Activated CD8-positive, alpha-beta T cell treated with anti-CD3 and anti-CD28 coated beads for 36 hours (primary cell): ENCODE results near the gene EDN2. TPM values are rescaled to one million over a fixed set of nuclear protein-coding genes. Genes with fewer than 3 reads are reported as not detected.

Source experiments
- ATAC-seq: fragments of 200-7000 bp; cut with Tn5 transposase; one replicate; pipeline ENCODE4 v1.10.0; 2021; ENCODE audit warnings: mild to moderate bottlenecking, moderate library complexity
- CTCF ChIA-PET: fragments of 350-600 bp; sonication (Branson Sonifier 250); formaldehyde crosslinking; loops from one replicate; lab custom pipeline; 2021; ENCODE audit warnings: antibody characterized with exemption; lab: Charles Lee
- POLR2A ChIA-PET: fragments of 350-600 bp; sonication (Branson Sonifier 250); formaldehyde crosslinking; loops from one replicate; lab custom pipeline; 2021; ENCODE audit warnings: antibody characterized with exemption; lab: Charles Lee
- DNase-seq: peaks from one replicate; pipeline ENCODE4 v3.0.0-alpha.2; 2020
- H3K27ac Mint-ChIP-seq: one replicate; pipeline ENCODE4 v1.8.0; 2021; ENCODE audit warnings: mild to moderate bottlenecking, mixed read lengths
- H3K27me3 Mint-ChIP-seq: one replicate; pipeline ENCODE4 v1.8.0; 2021; ENCODE audit warnings: mixed read lengths
- H3K36me3 Mint-ChIP-seq: one replicate; pipeline ENCODE4 v1.8.0; 2021; ENCODE audit warnings: low read depth, mixed read lengths
- H3K4me1 Mint-ChIP-seq: one replicate; pipeline ENCODE4 v1.8.0; 2021; ENCODE audit warnings: low read depth, mixed read lengths
- H3K4me3 Mint-ChIP-seq: one replicate; pipeline ENCODE4 v1.8.0; 2021; ENCODE audit warnings: mild to moderate bottlenecking, moderate library complexity, mixed read lengths
- H3K9me3 Mint-ChIP-seq: one replicate; pipeline ENCODE4 v1.8.0; 2021; ENCODE audit warnings: mixed read lengths
- intact Hi-C: fragments of 100-400 bp; cut with micrococcal nuclease; formaldehyde crosslinking; loops from one replicate; pipeline ENCODE4 v1.10.0; 2022
- total RNA-seq, 2 experiments: library from RNA; stranded (reverse); gene quantifications; one replicate each; pipeline ENCODE4 v1.2.3, GENCODE V29; 2021
- TF ChIP-seq, protein P1 (sequence below): fragments of 200-600 bp; IDR thresholded peaks from one replicate; pipeline ENCODE4 v1.8.0; 2022; ENCODE audit warnings: antibody characterized with exemption, mild to moderate bottlenecking

Gene EDN2
- total RNA-seq, 2 experiments from 2014 or later, result not detected

- TF ChIP-seq, protein P1, sequence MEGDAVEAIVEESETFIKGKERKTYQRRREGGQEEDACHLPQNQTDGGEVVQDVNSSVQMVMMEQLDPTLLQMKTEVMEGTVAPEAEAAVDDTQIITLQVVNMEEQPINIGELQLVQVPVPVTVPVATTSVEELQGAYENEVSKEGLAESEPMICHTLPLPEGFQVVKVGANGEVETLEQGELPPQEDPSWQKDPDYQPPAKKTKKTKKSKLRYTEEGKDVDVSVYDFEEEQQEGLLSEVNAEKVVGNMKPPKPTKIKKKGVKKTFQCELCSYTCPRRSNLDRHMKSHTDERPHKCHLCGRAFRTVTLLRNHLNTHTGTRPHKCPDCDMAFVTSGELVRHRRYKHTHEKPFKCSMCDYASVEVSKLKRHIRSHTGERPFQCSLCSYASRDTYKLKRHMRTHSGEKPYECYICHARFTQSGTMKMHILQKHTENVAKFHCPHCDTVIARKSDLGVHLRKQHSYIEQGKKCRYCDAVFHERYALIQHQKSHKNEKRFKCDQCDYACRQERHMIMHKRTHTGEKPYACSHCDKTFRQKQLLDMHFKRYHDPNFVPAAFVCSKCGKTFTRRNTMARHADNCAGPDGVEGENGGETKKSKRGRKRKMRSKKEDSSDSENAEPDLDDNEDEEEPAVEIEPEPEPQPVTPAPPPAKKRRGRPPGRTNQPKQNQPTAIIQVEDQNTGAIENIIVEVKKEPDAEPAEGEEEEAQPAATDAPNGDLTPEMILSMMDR, result no peak
- Mint-ChIP-seq H3K4me3 (no peak overlapping the region), H3K27ac (no peak overlapping the region), H3K27me3 (peaks cover 14% of the 10 kb centered on the region), H3K36me3 (no peaks in the 10 kb centered on the region), H3K4me1 (no peaks in the 10 kb centered on the region), H3K9me3 (no peaks in the 10 kb centered on the region)
- intact Hi-C loops, result no loop called here
- DNase-seq (no peak), ATAC-seq (no peak)
- POLR2A ChIA-PET, result no interaction called here
- CTCF ChIA-PET, result no interaction called here
These were observed 45.8 kb downstream of the EDN2 start for GRCh38 chr1:41438711-41439110.

- intact Hi-C loops, result no loop called here
- Mint-ChIP-seq H3K27ac (no peak overlapping the region), H3K4me3 (no peak overlapping the region), H3K27me3 (peaks cover 19% of the 10 kb centered on the region), H3K9me3 (no peaks in the 10 kb centered on the region), H3K4me1 (no peaks in the 10 kb centered on the region), H3K36me3 (no peaks in the 10 kb centered on the region)
- TF ChIP-seq, protein P1, result no peak
- DNase-seq (no peak), ATAC-seq (no peak)
- ChIA-PET CTCF (interaction anchor here (1.3 kb wide), 1 partner anchor 54 kb away, joined by 3 read pairs; no protein-coding TSS in a partner anchor), POLR2A (no interaction called here)
These were observed 47.5 kb downstream of the EDN2 start for GRCh38 chr1:41437011-41437355.

GRCh38 chr1:41436281-41437010 is 48.0 kb downstream of the EDN2 start:
- Mint-ChIP-seq H3K27me3 (peaks cover 19% of the 10 kb centered on the region), H3K36me3 (no peaks in the 10 kb centered on the region), H3K9me3 (no peaks in the 10 kb centered on the region), H3K4me3 (no peak overlapping the region), H3K4me1 (no peaks in the 10 kb centered on the region), H3K27ac (no peak overlapping the region)
- intact Hi-C loops, result no loop called here
- ATAC-seq (no peak), DNase-seq (no peak)
- ChIA-PET POLR2A (no interaction called here), CTCF (interaction anchor here (1.3 kb wide), 1 partner anchor 55 kb away, joined by 3 read pairs; no protein-coding TSS in a partner anchor)
- TF ChIP-seq, protein P1, result no peak

DNA sequence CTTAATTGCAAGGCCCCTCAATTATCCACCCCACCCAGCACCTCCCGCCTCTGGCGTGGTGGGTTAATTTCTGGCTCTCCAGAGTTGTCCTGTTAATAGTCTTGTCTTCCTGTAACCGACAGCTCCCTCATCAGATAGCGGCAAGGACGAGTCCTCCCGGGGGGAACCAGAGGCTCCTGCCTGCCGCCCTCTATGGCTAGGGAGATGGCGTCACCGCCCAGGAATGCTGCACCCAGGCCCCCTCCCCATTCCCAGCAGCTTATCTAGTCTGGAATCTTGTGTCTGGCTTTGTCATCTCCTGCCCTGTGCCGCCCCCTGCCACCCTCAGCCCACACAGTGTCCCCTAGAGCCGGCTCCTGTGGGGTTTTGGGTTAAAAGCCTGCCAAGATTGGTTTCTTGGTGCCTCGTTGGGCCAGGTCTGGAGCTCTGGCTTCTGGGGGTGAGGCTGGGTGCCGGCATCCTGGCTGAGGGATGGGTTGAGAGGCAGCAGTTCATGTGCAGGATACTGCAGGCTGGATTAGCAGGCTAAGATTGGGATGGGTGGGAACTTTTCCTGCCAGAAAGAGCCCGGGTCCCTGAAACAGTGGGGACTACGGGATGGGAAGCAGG is 48.8 kb downstream of the EDN2 start:
- Mint-ChIP-seq H3K4me3 (no peak overlapping the region), H3K27me3 (peaks cover 19% of the 10 kb centered on the region), H3K9me3 (no peaks in the 10 kb centered on the region), H3K4me1 (no peaks in the 10 kb centered on the region), H3K36me3 (no peaks in the 10 kb centered on the region), H3K27ac (no peak overlapping the region)
- TF ChIP-seq, protein P1, result no peak
- intact Hi-C loops, result no loop called here
- DNase-seq (no peak), ATAC-seq (no peak)
- ChIA-PET POLR2A (no interaction called here), CTCF (no interaction called here)

DNA sequence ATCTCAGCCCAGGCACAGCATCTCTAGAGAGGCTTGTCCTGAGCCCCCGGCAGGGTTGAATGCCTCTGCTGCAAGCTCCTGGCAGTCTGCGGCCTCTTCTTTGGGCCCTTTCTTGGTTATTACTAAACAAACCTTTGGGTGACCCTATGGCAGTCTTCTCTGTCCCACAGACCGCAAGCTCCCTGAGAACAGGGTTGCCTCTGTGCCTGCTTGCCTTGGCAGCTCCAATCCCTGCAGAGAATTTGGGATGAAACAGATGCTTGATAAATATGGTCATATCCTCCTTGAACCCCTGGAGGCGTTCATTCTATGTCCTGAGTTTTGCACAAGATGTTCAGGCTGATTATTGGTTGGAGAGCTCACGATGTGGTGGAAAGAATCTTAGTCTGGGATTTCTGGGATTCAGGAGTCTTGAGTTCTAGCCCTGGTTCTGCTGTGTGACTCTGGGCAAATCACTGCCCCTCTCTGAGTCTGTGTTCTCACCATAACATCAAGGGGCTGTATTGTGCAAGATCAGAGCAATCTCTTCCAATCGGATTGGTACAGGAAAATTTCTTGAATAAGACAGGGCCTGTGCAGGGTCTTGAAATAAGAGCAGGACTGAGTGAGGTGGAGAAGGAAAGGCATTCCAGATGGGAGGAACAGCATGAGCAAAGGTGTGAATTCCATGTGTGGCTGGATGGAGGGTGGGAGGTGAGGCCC is 49.6 kb downstream of the EDN2 start:
- H3K9me3 Mint-ChIP-seq, result no peaks in the 10 kb centered on the region
- POLR2A ChIA-PET, result no interaction called here
- H3K4me1 Mint-ChIP-seq, result no peaks in the 10 kb centered on the region
- no peaks in the 10 kb centered on the region for H3K36me3 Mint-ChIP-seq
- peaks cover 19% of the 10 kb centered on the region for H3K27me3 Mint-ChIP-seq
- TF ChIP-seq, protein P1, result no peak
- CTCF ChIA-PET, result interaction anchor here (1.0 to 3.0 kb wide), 5 partner anchors 12 to 168 kb away, joined by 3 to 17 read pairs (median 11); no protein-coding TSS in a partner anchor
- no peak overlapping the region for H3K27ac Mint-ChIP-seq
- no peak overlapping the region for H3K4me3 Mint-ChIP-seq
- no peak for DNase-seq
- intact Hi-C loops, result loop anchor here (5.0 kb wide), 1 partner anchor 168 kb away; no protein-coding TSS in a partner anchor
- ATAC-seq, result no peak
